Skeletal muscle satellite cell (primary cell): ENCODE results near the gene IGSF22.

Source experiments
- H3K27me3 ChIP-seq: 2 replicates; pipeline ENCODE4 v1.7.0; 2013; ENCODE audit warnings: low read length; ENCODE audit not compliant: control insufficient read depth, insufficient read depth
- H3K36me3 ChIP-seq: 2 replicates; pipeline ENCODE4 v1.7.0; 2013; ENCODE audit warnings: mild to moderate bottlenecking, control low read depth, low read length; ENCODE audit not compliant: insufficient read depth
- H3K4me1 ChIP-seq: 2 replicates; pipeline ENCODE4 v1.7.0; 2013; ENCODE audit warnings: low read length; ENCODE audit not compliant: control insufficient read depth, insufficient read depth
- H3K4me2 ChIP-seq: 2 replicates; pipeline ENCODE4 v1.7.0; 2013; ENCODE audit warnings: mild to moderate bottlenecking, low read length
- H3K4me3 ChIP-seq: 2 replicates; pipeline ENCODE4 v1.7.0; 2013; ENCODE audit warnings: low read length
- H3K9ac ChIP-seq: 2 replicates; pipeline ENCODE4 v1.7.0; 2013; ENCODE audit warnings: mild to moderate bottlenecking, low read depth, low read length, moderate library complexity
- H3K9me3 ChIP-seq: replicated peaks from 2 replicates; pipeline ENCODE4 v1.7.0; 2013; ENCODE audit warnings: mild to moderate bottlenecking, control low read depth, low read length

Gene IGSF22

GRCh38 chr11:18743365-18743764 lies 17.4 kb upstream of the IGSF22 start:
- H3K4me1 ChIP-seq: no peaks in the 10 kb centered on the region
- H3K4me2 ChIP-seq: no peak overlapping the region
- no peaks in the 10 kb centered on the region for H3K36me3 ChIP-seq
- H3K9ac ChIP-seq: no peak overlapping the region
- peaks cover 36% of the 10 kb centered on the region for H3K27me3 ChIP-seq
- no peaks in the 10 kb centered on the region for H3K9me3 ChIP-seq
- H3K4me3 ChIP-seq: no peak overlapping the region

GRCh38 chr11:18741783-18742182 lies 15.8 kb upstream of the IGSF22 start:
- Histone ChIP-seq H3K4me3 (no peak overlapping the region), H3K9ac (no peak overlapping the region), H3K9me3 (no peaks in the 10 kb centered on the region), H3K4me2 (no peak overlapping the region), H3K36me3 (no peaks in the 10 kb centered on the region), H3K4me1 (no peaks in the 10 kb centered on the region), H3K27me3 (peaks cover 45% of the 10 kb centered on the region)

- no peaks in the 10 kb centered on the region for H3K4me1 ChIP-seq
- no peaks in the 10 kb centered on the region for H3K36me3 ChIP-seq
- H3K9ac ChIP-seq: no peak overlapping the region
- H3K4me3 ChIP-seq: no peak overlapping the region
- H3K27me3 ChIP-seq: peaks cover 54% of the 10 kb centered on the region
- no peak overlapping the region for H3K4me2 ChIP-seq
- no peaks in the 10 kb centered on the region for H3K9me3 ChIP-seq
These were observed 13.7 kb upstream of the IGSF22 start for GRCh38 chr11:18739685-18740084.

GRCh38 chr11:18737642-18738041 lies 11.7 kb upstream of the IGSF22 start:
- H3K9me3 ChIP-seq: no peaks in the 10 kb centered on the region
- peaks cover 71% of the 10 kb centered on the region for H3K27me3 ChIP-seq
- no peak overlapping the region for H3K4me2 ChIP-seq
- no peaks in the 10 kb centered on the region for H3K4me1 ChIP-seq
- H3K9ac ChIP-seq: no peak overlapping the region
- H3K36me3 ChIP-seq: no peaks in the 10 kb centered on the region
- no peak overlapping the region for H3K4me3 ChIP-seq

GRCh38 chr11:18736590-18737148 lies 10.7 kb upstream of the IGSF22 start:
- no peak overlapping the region for H3K9ac ChIP-seq
- H3K36me3 ChIP-seq: no peaks in the 10 kb centered on the region
- H3K27me3 ChIP-seq: peaks cover 77% of the 10 kb centered on the region
- H3K4me2 ChIP-seq: no peak overlapping the region
- no peaks in the 10 kb centered on the region for H3K9me3 ChIP-seq
- no peak overlapping the region for H3K4me3 ChIP-seq
- no peaks in the 10 kb centered on the region for H3K4me1 ChIP-seq

GRCh38 chr11:18733202-18733601 lies 7.2 kb upstream of the IGSF22 start:
- Histone ChIP-seq H3K9me3 (no peaks in the 10 kb centered on the region), H3K36me3 (no peaks in the 10 kb centered on the region), H3K4me2 (no peak overlapping the region), H3K27me3 (peaks cover 60% of the 10 kb centered on the region), H3K4me3 (no peak overlapping the region), H3K9ac (no peak overlapping the region), H3K4me1 (no peaks in the 10 kb centered on the region)

GRCh38 chr11:18731949-18732821 lies 6.2 kb upstream of the IGSF22 start:
- no peak overlapping the region for H3K9ac ChIP-seq
- no peaks in the 10 kb centered on the region for H3K36me3 ChIP-seq
- no peaks in the 10 kb centered on the region for H3K9me3 ChIP-seq
- peaks cover 59% of the 10 kb centered on the region for H3K27me3 ChIP-seq
- H3K4me3 ChIP-seq: no peak overlapping the region
- H3K4me2 ChIP-seq: no peak overlapping the region
- no peaks in the 10 kb centered on the region for H3K4me1 ChIP-seq

GRCh38 chr11:18731441-18731840 lies 5.5 kb upstream of the IGSF22 start:
- H3K36me3 ChIP-seq: no peaks in the 10 kb centered on the region
- no peaks in the 10 kb centered on the region for H3K4me1 ChIP-seq
- H3K9me3 ChIP-seq: no peaks in the 10 kb centered on the region
- H3K4me2 ChIP-seq: no peak overlapping the region
- H3K9ac ChIP-seq: no peak overlapping the region
- peaks cover 58% of the 10 kb centered on the region for H3K27me3 ChIP-seq
- no peak overlapping the region for H3K4me3 ChIP-seq

GRCh38 chr11:18730020-18730419 lies 4.0 kb upstream of the IGSF22 start:
- Histone ChIP-seq H3K4me3 (no peak overlapping the region), H3K36me3 (no peaks in the 10 kb centered on the region), H3K9me3 (no peaks in the 10 kb centered on the region), H3K27me3 (peaks cover 53% of the 10 kb centered on the region), H3K4me2 (no peak overlapping the region), H3K9ac (no peak overlapping the region), H3K4me1 (no peaks in the 10 kb centered on the region)

- H3K9ac ChIP-seq: no peak overlapping the region
- H3K4me1 ChIP-seq: no peaks in the 10 kb centered on the region
- peaks cover 51% of the 10 kb centered on the region for H3K27me3 ChIP-seq
These were observed 3.4 kb upstream of the IGSF22 start for GRCh38 chr11:18729426-18729825.

GRCh38 chr11:18728658-18729057 lies 2.7 kb upstream of the IGSF22 start:
- no peak overlapping the region for H3K4me3 ChIP-seq
- H3K4me1 ChIP-seq: no peaks in the 10 kb centered on the region
- H3K27me3 ChIP-seq: peaks cover 52% of the 10 kb centered on the region
- H3K9ac ChIP-seq: no peak overlapping the region
- no peaks in the 10 kb centered on the region for H3K36me3 ChIP-seq
- H3K4me2 ChIP-seq: no peak overlapping the region
- H3K9me3 ChIP-seq: no peaks in the 10 kb centered on the region

More at GRCh38 chr11:18729426-18729825, 3.4 kb upstream of the IGSF22 start:
- no peak overlapping the region for H3K4me2 ChIP-seq
- no peak overlapping the region for H3K4me3 ChIP-seq
- H3K36me3 ChIP-seq: no peaks in the 10 kb centered on the region
- no peaks in the 10 kb centered on the region for H3K9me3 ChIP-seq
